SK-N-SH treated with all-trans-retinoic acid at 6 μM for 48 hours (cell line): Measurements from ENCODE around the gene SYNPO.

ENCODE experiments used
- ATAC-seq: fragments of 200-7000 bp; cut with Tn5 transposase; 3 replicates; pipeline ENCODE4 v1.9.1; 2020; ENCODE audit warnings: mild to moderate bottlenecking, moderate library complexity
- ARNTL ChIP-seq: fragments of 450-650 bp; formaldehyde crosslinking; IDR thresholded peaks from 2 replicates; pipeline ENCODE4 v1.5.0; 2020; ENCODE audit warnings: low read depth, mild to moderate bottlenecking, moderate library complexity, borderline replicate concordance
- BACH2 ChIP-seq: fragments of 250-450 bp; sonication (Bioruptor Pico); IDR thresholded peaks from 2 replicates; pipeline ENCODE4 v1.9.0; 2021; ENCODE audit warnings: mild to moderate bottlenecking, borderline replicate concordance
- CSDC2 ChIP-seq: fragments of 250-450 bp; sonication (Bioruptor Pico); IDR thresholded peaks from 2 replicates; pipeline ENCODE4 v1.5.0; 2020; ENCODE audit warnings: mild to moderate bottlenecking, moderate library complexity
- ESRRG ChIP-seq: fragments of 250-450 bp; sonication (Bioruptor Pico); IDR thresholded peaks from 2 replicates; pipeline ENCODE4 v1.6.1; 2021; ENCODE audit warnings: mild to moderate bottlenecking
- ISL1 ChIP-seq: fragments of 250-450 bp; sonication (Bioruptor Pico); IDR thresholded peaks from 2 replicates; pipeline ENCODE4 v2.1.2; 2022; ENCODE audit warnings: mild to moderate bottlenecking, moderate library complexity
- OSR1 ChIP-seq: fragments of 250-450 bp; sonication (Bioruptor Pico); IDR thresholded peaks from 2 replicates; pipeline ENCODE4 v1.8.0; 2022; ENCODE audit warnings: moderate library complexity, mild to moderate bottlenecking, inconsistent platforms
- PATZ1 ChIP-seq: fragments of 250-450 bp; sonication (Bioruptor Pico); IDR thresholded peaks from 2 replicates; pipeline ENCODE4 v1.8.0; 2020; ENCODE audit warnings: mild to moderate bottlenecking, moderate library complexity, borderline replicate concordance
- POU6F1 ChIP-seq: fragments of 250-450 bp; sonication (Bioruptor Pico); IDR thresholded peaks from 2 replicates; pipeline ENCODE4 v1.8.0; 2021; ENCODE audit warnings: low read depth, mild to moderate bottlenecking, moderate library complexity, borderline replicate concordance
- PPARA ChIP-seq: fragments of 250-450 bp; sonication (Bioruptor Pico); IDR thresholded peaks from 2 replicates; pipeline ENCODE4 v1.5.0; 2020; ENCODE audit warnings: mild to moderate bottlenecking, borderline replicate concordance
- RARB ChIP-seq: fragments of 250-450 bp; sonication (Bioruptor Pico); IDR thresholded peaks from 2 replicates; pipeline ENCODE4 v1.8.0; 2021; ENCODE audit warnings: mild to moderate bottlenecking, moderate library complexity
- SNAI2 ChIP-seq: fragments of 250-450 bp; sonication (Bioruptor Pico); IDR thresholded peaks from 2 replicates; pipeline ENCODE4 v1.5.0; 2020; ENCODE audit warnings: mild to moderate bottlenecking, moderate library complexity
- TCF4 ChIP-seq: fragments of 250-450 bp; sonication (Bioruptor Pico); IDR thresholded peaks from 2 replicates; pipeline ENCODE4 v1.8.0; 2021; ENCODE audit warnings: mild to moderate bottlenecking, moderate library complexity, borderline replicate concordance
- TOX ChIP-seq: fragments of 250-450 bp; sonication (Bioruptor Pico); IDR thresholded peaks from 2 replicates; pipeline ENCODE4 v1.8.0; 2021; ENCODE audit warnings: mild to moderate bottlenecking, moderate library complexity, borderline replicate concordance
- ZC3H10 ChIP-seq: fragments of 250-450 bp; sonication (Bioruptor Pico); IDR thresholded peaks from 2 replicates; pipeline ENCODE4 v1.5.1; 2021; ENCODE audit warnings: mild to moderate bottlenecking, moderate library complexity
- ZFP3 ChIP-seq: fragments of 250-450 bp; sonication (Bioruptor Pico); IDR thresholded peaks from 2 replicates; pipeline ENCODE4 v1.5.0; 2020; ENCODE audit warnings: mild to moderate bottlenecking, moderate library complexity
- ZFP30 ChIP-seq: fragments of 450-650 bp; formaldehyde crosslinking; IDR thresholded peaks from 2 replicates; pipeline ENCODE4 v1.5.0; 2022; ENCODE audit warnings: mild to moderate bottlenecking, moderate library complexity
- ZNF565 ChIP-seq: fragments of 450-650 bp; formaldehyde crosslinking; conservative IDR thresholded peaks from 2 replicates; pipeline ENCODE4 v1.5.0; 2020; ENCODE audit warnings: low read depth, mild to moderate bottlenecking, moderate library complexity
- ZNF70 ChIP-seq: fragments of 450-650 bp; formaldehyde crosslinking; IDR thresholded peaks from 2 replicates; pipeline ENCODE4 v1.5.0; 2020; ENCODE audit warnings: mild to moderate bottlenecking, moderate library complexity
- ZNF8 ChIP-seq: fragments of 450-650 bp; formaldehyde crosslinking; IDR thresholded peaks from 2 replicates; pipeline ENCODE4 v1.5.0; 2020; ENCODE audit warnings: mild to moderate bottlenecking, moderate library complexity
- TF ChIP-seq, protein P1 (sequence below): fragments of 250-450 bp; sonication (Bioruptor Pico); IDR thresholded peaks from 2 replicates; pipeline ENCODE4 v1.5.1; 2021; ENCODE audit warnings: mild to moderate bottlenecking, moderate library complexity
- TF ChIP-seq, protein P2 (sequence below): fragments of 250-450 bp; sonication (Bioruptor Pico); IDR thresholded peaks from 2 replicates; pipeline ENCODE4 v1.5.0; 2020; ENCODE audit warnings: mild to moderate bottlenecking, moderate library complexity
- TF ChIP-seq, protein P3 (sequence below): fragments of 250-450 bp; sonication (Bioruptor Pico); IDR thresholded peaks from 2 replicates; pipeline ENCODE4 v1.5.1; 2020; ENCODE audit warnings: low read depth, mild to moderate bottlenecking, moderate library complexity

The SYNPO gene

GRCh38 chr5:150674341-150674821 lies 33.9 kb downstream of the SYNPO start:
- ATAC-seq: no peak

GRCh38 chr5:150675069-150675468 lies 34.6 kb downstream of the SYNPO start:
- TF ChIP-seq ARNTL: no peak
- no peak for TF ChIP-seq ZNF8 (CRISPR knock-in tag)
- TF ChIP-seq, protein P1, sequence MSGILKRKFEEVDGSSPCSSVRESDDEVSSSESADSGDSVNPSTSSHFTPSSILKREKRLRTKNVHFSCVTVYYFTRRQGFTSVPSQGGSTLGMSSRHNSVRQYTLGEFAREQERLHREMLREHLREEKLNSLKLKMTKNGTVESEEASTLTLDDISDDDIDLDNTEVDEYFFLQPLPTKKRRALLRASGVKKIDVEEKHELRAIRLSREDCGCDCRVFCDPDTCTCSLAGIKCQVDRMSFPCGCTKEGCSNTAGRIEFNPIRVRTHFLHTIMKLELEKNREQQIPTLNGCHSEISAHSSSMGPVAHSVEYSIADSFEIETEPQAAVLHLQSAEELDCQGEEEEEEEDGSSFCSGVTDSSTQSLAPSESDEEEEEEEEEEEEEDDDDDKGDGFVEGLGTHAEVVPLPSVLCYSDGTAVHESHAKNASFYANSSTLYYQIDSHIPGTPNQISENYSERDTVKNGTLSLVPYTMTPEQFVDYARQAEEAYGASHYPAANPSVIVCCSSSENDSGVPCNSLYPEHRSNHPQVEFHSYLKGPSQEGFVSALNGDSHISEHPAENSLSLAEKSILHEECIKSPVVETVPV (CRISPR knock-in tag): no peak
- no peak for TF ChIP-seq RARB (CRISPR knock-in tag)
- TF ChIP-seq OSR1 (CRISPR knock-in tag): no peak
- no peak for TF ChIP-seq ZFP3 (CRISPR knock-in tag)
- TF ChIP-seq SNAI2 (CRISPR knock-in tag): no peak
- TF ChIP-seq BACH2 (CRISPR knock-in tag): no peak
- no peak for TF ChIP-seq CSDC2 (CRISPR knock-in tag)
- no peak for TF ChIP-seq TOX (CRISPR knock-in tag)
- no peak for ATAC-seq

More at GRCh38 chr5:150674341-150674821, 33.9 kb downstream of the SYNPO start:
- 0 out of 2 replicates have a peak, but pooled peaks have one; percentile 5 for TF ChIP-seq ISL1 (CRISPR knock-in tag)
- TF ChIP-seq CSDC2 (CRISPR knock-in tag): no peak

GRCh38 chr5:150676578-150676977 lies 36.1 kb downstream of the SYNPO start:
- TF ChIP-seq, protein P1 (CRISPR knock-in tag): no peak
- TF ChIP-seq TCF4 (no peak), PPARA (no peak), BACH2 (CRISPR knock-in tag) (no peak), SNAI2 (CRISPR knock-in tag) (no peak), RARB (CRISPR knock-in tag) (no peak), ZFP30 (CRISPR knock-in tag) (no peak), ZNF8 (CRISPR knock-in tag) (no peak), ESRRG (CRISPR knock-in tag) (no peak), ARNTL (no peak), ZNF70 (no peak)
- TF ChIP-seq, protein P2, sequence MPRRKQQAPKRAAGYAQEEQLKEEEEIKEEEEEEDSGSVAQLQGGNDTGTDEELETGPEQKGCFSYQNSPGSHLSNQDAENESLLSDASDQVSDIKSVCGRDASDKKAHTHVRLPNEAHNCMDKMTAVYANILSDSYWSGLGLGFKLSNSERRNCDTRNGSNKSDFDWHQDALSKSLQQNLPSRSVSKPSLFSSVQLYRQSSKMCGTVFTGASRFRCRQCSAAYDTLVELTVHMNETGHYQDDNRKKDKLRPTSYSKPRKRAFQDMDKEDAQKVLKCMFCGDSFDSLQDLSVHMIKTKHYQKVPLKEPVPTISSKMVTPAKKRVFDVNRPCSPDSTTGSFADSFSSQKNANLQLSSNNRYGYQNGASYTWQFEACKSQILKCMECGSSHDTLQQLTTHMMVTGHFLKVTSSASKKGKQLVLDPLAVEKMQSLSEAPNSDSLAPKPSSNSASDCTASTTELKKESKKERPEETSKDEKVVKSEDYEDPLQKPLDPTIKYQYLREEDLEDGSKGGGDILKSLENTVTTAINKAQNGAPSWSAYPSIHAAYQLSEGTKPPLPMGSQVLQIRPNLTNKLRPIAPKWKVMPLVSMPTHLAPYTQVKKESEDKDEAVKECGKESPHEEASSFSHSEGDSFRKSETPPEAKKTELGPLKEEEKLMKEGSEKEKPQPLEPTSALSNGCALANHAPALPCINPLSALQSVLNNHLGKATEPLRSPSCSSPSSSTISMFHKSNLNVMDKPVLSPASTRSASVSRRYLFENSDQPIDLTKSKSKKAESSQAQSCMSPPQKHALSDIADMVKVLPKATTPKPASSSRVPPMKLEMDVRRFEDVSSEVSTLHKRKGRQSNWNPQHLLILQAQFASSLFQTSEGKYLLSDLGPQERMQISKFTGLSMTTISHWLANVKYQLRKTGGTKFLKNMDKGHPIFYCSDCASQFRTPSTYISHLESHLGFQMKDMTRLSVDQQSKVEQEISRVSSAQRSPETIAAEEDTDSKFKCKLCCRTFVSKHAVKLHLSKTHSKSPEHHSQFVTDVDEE: no peak
- ATAC-seq: no peak

GRCh38 chr5:150689120-150689519 lies 48.7 kb downstream of the SYNPO start:
- ATAC-seq: no peak
- TF ChIP-seq ESRRG (CRISPR knock-in tag) (no peak), ZFP3 (CRISPR knock-in tag) (no peak), POU6F1 (no peak), ARNTL (no peak), ZNF565 (CRISPR knock-in tag) (no peak), ZNF70 (no peak), ZFP30 (CRISPR knock-in tag) (no peak), ISL1 (CRISPR knock-in tag) (no peak), PATZ1 (CRISPR knock-in tag) (no peak), PPARA (no peak), TOX (CRISPR knock-in tag) (no peak), TCF4 (no peak), ZC3H10 (CRISPR knock-in tag) (no peak), RARB (CRISPR knock-in tag) (no peak), SNAI2 (CRISPR knock-in tag) (no peak)
- TF ChIP-seq, protein P2: no peak
- TF ChIP-seq, protein P3, sequence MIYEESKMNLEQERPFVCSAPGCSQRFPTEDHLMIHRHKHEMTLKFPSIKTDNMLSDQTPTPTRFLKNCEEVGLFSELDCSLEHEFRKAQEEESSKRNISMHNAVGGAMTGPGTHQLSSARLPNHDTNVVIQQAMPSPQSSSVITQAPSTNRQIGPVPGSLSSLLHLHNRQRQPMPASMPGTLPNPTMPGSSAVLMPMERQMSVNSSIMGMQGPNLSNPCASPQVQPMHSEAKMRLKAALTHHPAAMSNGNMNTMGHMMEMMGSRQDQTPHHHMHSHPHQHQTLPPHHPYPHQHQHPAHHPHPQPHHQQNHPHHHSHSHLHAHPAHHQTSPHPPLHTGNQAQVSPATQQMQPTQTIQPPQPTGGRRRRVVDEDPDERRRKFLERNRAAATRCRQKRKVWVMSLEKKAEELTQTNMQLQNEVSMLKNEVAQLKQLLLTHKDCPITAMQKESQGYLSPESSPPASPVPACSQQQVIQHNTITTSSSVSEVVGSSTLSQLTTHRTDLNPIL (CRISPR knock-in tag): no peak
